ENCODE measurements around the gene RTL10.

RTL10 gene

GRCh38 chr22:19874307-19875060 is 19.8 kb upstream of the RTL10 start:
- Histone ChIP-seq H3K4me1 (ENCODE audit: control insufficient read depth, insufficient read depth, low read length) (0 out of 2 replicates have a peak, but pooled peaks cover 4% of the 10 kb centered on the region), H3K27me3 (ENCODE audit: control insufficient read depth, insufficient read depth, low read length) (no peaks in the 10 kb centered on the region), H3K27ac (ENCODE audit: low read depth, low read length) (no peak overlapping the region), H3K36me3 (ENCODE audit: control insufficient read depth, insufficient read depth, low read length) (no peaks in the 10 kb centered on the region), H3K9ac (ENCODE audit: low read depth, low read length) (no peak overlapping the region), H3K4me3 (ENCODE audit: low read depth, low read length) (no peak overlapping the region), H3K9me3 (ENCODE audit: control insufficient read depth, insufficient read depth, low read length) (no peaks in the 10 kb centered on the region)

- Histone ChIP-seq H3K36me3 (ENCODE audit: control insufficient read depth, insufficient read depth, low read length) (no peaks in the 10 kb centered on the region), H3K9ac (ENCODE audit: low read depth, low read length) (no peak overlapping the region), H3K4me1 (ENCODE audit: control insufficient read depth, insufficient read depth, low read length) (0 out of 2 replicates have a peak, but pooled peaks cover under 1% of the 10 kb centered on the region), H3K27ac (ENCODE audit: low read depth, low read length) (no peak overlapping the region), H3K4me3 (ENCODE audit: low read depth, low read length) (no peak overlapping the region), H3K9me3 (ENCODE audit: control insufficient read depth, insufficient read depth, low read length) (no peaks in the 10 kb centered on the region), H3K27me3 (ENCODE audit: control insufficient read depth, insufficient read depth, low read length) (no peaks in the 10 kb centered on the region)
Measured at GRCh38 chr22:19873960-19874306, 19.3 kb upstream of the RTL10 start.

GRCh38 chr22:19873138-19873959 is 18.7 kb upstream of the RTL10 start:
- no peak overlapping the region for H3K27ac ChIP-seq (ENCODE audit: low read depth, low read length)
- no peak overlapping the region for H3K9ac ChIP-seq (ENCODE audit: low read depth, low read length)
- H3K36me3 ChIP-seq (ENCODE audit: control insufficient read depth, insufficient read depth, low read length) = no peaks in the 10 kb centered on the region
- no peaks in the 10 kb centered on the region for H3K4me1 ChIP-seq (ENCODE audit: control insufficient read depth, insufficient read depth, low read length)
- H3K9me3 ChIP-seq (ENCODE audit: control insufficient read depth, insufficient read depth, low read length) = no peaks in the 10 kb centered on the region
- no peak overlapping the region for H3K4me3 ChIP-seq (ENCODE audit: low read depth, low read length)
- no peaks in the 10 kb centered on the region for H3K27me3 ChIP-seq (ENCODE audit: control insufficient read depth, insufficient read depth, low read length)

- no peaks in the 10 kb centered on the region for H3K9me3 ChIP-seq (ENCODE audit: control insufficient read depth, insufficient read depth, low read length)
- no peak overlapping the region for H3K9ac ChIP-seq (ENCODE audit: low read depth, low read length)
- no peaks in the 10 kb centered on the region for H3K36me3 ChIP-seq (ENCODE audit: control insufficient read depth, insufficient read depth, low read length)
- no peak overlapping the region for H3K4me3 ChIP-seq (ENCODE audit: low read depth, low read length)
- H3K4me1 ChIP-seq (ENCODE audit: control insufficient read depth, insufficient read depth, low read length) = no peaks in the 10 kb centered on the region
- no peak overlapping the region for H3K27ac ChIP-seq (ENCODE audit: low read depth, low read length)
- H3K27me3 ChIP-seq (ENCODE audit: control insufficient read depth, insufficient read depth, low read length) = no peaks in the 10 kb centered on the region
Measured at GRCh38 chr22:19872779-19873137, 18.1 kb upstream of the RTL10 start.

- Histone ChIP-seq H3K27ac (ENCODE audit: low read depth, low read length) (no peak overlapping the region), H3K4me1 (ENCODE audit: control insufficient read depth, insufficient read depth, low read length) (no peaks in the 10 kb centered on the region), H3K9ac (ENCODE audit: low read depth, low read length) (no peak overlapping the region)
Measured at GRCh38 chr22:19871845-19872778, 17.4 kb upstream of the RTL10 start.

GRCh38 chr22:19871023-19871844 is 16.6 kb upstream of the RTL10 start:
- no peak overlapping the region for H3K27ac ChIP-seq (ENCODE audit: low read depth, low read length)
- H3K9ac ChIP-seq (ENCODE audit: low read depth, low read length) = no peak overlapping the region
- H3K27me3 ChIP-seq (ENCODE audit: control insufficient read depth, insufficient read depth, low read length) = no peaks in the 10 kb centered on the region
- no peaks in the 10 kb centered on the region for H3K9me3 ChIP-seq (ENCODE audit: control insufficient read depth, insufficient read depth, low read length)
- no peaks in the 10 kb centered on the region for H3K36me3 ChIP-seq (ENCODE audit: control insufficient read depth, insufficient read depth, low read length)
- no peak overlapping the region for H3K4me3 ChIP-seq (ENCODE audit: low read depth, low read length)
- no peaks in the 10 kb centered on the region for H3K4me1 ChIP-seq (ENCODE audit: control insufficient read depth, insufficient read depth, low read length)

More at GRCh38 chr22:19871845-19872778, 17.4 kb upstream of the RTL10 start:
- H3K4me3 ChIP-seq (ENCODE audit: low read depth, low read length) = no peak overlapping the region
- H3K27me3 ChIP-seq (ENCODE audit: control insufficient read depth, insufficient read depth, low read length) = no peaks in the 10 kb centered on the region
- H3K9me3 ChIP-seq (ENCODE audit: control insufficient read depth, insufficient read depth, low read length) = no peaks in the 10 kb centered on the region
- no peaks in the 10 kb centered on the region for H3K36me3 ChIP-seq (ENCODE audit: control insufficient read depth, insufficient read depth, low read length)

GRCh38 chr22:19870153-19871022 is 15.7 kb upstream of the RTL10 start:
- H3K9me3 ChIP-seq (ENCODE audit: control insufficient read depth, insufficient read depth, low read length) = no peaks in the 10 kb centered on the region
- H3K4me3 ChIP-seq (ENCODE audit: low read depth, low read length) = no peak overlapping the region
- H3K9ac ChIP-seq (ENCODE audit: low read depth, low read length) = no peak overlapping the region
- no peaks in the 10 kb centered on the region for H3K27me3 ChIP-seq (ENCODE audit: control insufficient read depth, insufficient read depth, low read length)
- no peak overlapping the region for H3K27ac ChIP-seq (ENCODE audit: low read depth, low read length)
- no peaks in the 10 kb centered on the region for H3K4me1 ChIP-seq (ENCODE audit: control insufficient read depth, insufficient read depth, low read length)
- H3K36me3 ChIP-seq (ENCODE audit: control insufficient read depth, insufficient read depth, low read length) = no peaks in the 10 kb centered on the region

GRCh38 chr22:19869497-19870152 is 15.0 kb upstream of the RTL10 start:
- no peak overlapping the region for H3K9ac ChIP-seq (ENCODE audit: low read depth, low read length)
- no peaks in the 10 kb centered on the region for H3K4me1 ChIP-seq (ENCODE audit: control insufficient read depth, insufficient read depth, low read length)
- H3K27ac ChIP-seq (ENCODE audit: low read depth, low read length) = no peak overlapping the region

GRCh38 chr22:19868773-19869471 is 14.2 kb upstream of the RTL10 start:
- Histone ChIP-seq H3K4me1 (ENCODE audit: control insufficient read depth, insufficient read depth, low read length) (no peaks in the 10 kb centered on the region), H3K27ac (ENCODE audit: low read depth, low read length) (no peak overlapping the region), H3K4me3 (ENCODE audit: low read depth, low read length) (no peak overlapping the region), H3K9ac (ENCODE audit: low read depth, low read length) (no peak overlapping the region), H3K9me3 (ENCODE audit: control insufficient read depth, insufficient read depth, low read length) (no peaks in the 10 kb centered on the region), H3K27me3 (ENCODE audit: control insufficient read depth, insufficient read depth, low read length) (no peaks in the 10 kb centered on the region), H3K36me3 (ENCODE audit: control insufficient read depth, insufficient read depth, low read length) (no peaks in the 10 kb centered on the region)

More at GRCh38 chr22:19869497-19870152, 15.0 kb upstream of the RTL10 start:
- no peaks in the 10 kb centered on the region for H3K27me3 ChIP-seq (ENCODE audit: control insufficient read depth, insufficient read depth, low read length)
- H3K9me3 ChIP-seq (ENCODE audit: control insufficient read depth, insufficient read depth, low read length) = no peaks in the 10 kb centered on the region
- H3K36me3 ChIP-seq (ENCODE audit: control insufficient read depth, insufficient read depth, low read length) = no peaks in the 10 kb centered on the region
- no peak overlapping the region for H3K4me3 ChIP-seq (ENCODE audit: low read depth, low read length)
